B cell (primary cell): ENCODE results near the gene CCDC117. TPM values are rescaled to one million over a fixed set of nuclear protein-coding genes. Genes with fewer than 3 reads are reported as not detected.

Experiments
- ATAC-seq: fragments of 200-7000 bp; cut with Tn5 transposase; one replicate; pipeline ENCODE4 v1.10.0; 2021; ENCODE audit warnings: low read depth, mild to moderate bottlenecking, moderate number of reproducible peaks, moderate library complexity
- CTCF ChIA-PET: fragments of 350-600 bp; sonication (Branson Sonifier 250); formaldehyde crosslinking; loops from one replicate; lab custom pipeline; 2021; ENCODE audit warnings: antibody characterized with exemption, inconsistent platforms; lab: Charles Lee
- POLR2A ChIA-PET: fragments of 350-600 bp; sonication (Branson Sonifier 250); formaldehyde crosslinking; loops from one replicate; lab custom pipeline; 2021; ENCODE audit warnings: antibody characterized with exemption; lab: Charles Lee
- DNase-seq: peaks from one replicate; pipeline ENCODE4 v3.0.0; 2013
- H2AFZ ChIP-seq: 2 replicates; pipeline ENCODE4 v1.6.1; 2012; ENCODE audit warnings: mild to moderate bottlenecking, low read depth, low read length; ENCODE audit not compliant: insufficient read depth, poor library complexity, severe bottlenecking
- H3K27ac ChIP-seq, 2 donors: 1 replicate in 1 of 2; 2 replicates in 1 of 2; pipeline ENCODE4 v1.5.1; 2012 to 2013; ENCODE audit warnings: low read length in 2 of 2, mild to moderate bottlenecking in 2 of 2, moderate library complexity in 1 of 2
- H3K27me3 ChIP-seq, 4 experiments: fragments of 200-600 bp in 1 of 4; sonication (generic) in 1 of 4; replicated peaks in 1 of 4; 1 replicate in 2 of 4; 2 replicates in 2 of 4; pipeline versions ENCODE4 v1.6.1 to v1.7.0; 2013 to 2016; ENCODE audit warnings: low read length in 3 of 4, mild to moderate bottlenecking in 2 of 4, mixed read lengths in 1 of 4, moderate library complexity in 1 of 4; ENCODE audit not compliant: insufficient read depth in 4 of 4, control insufficient read depth in 3 of 4; ENCODE audit errors: control extremely low read depth in 1 of 4
- H3K36me3 ChIP-seq, 2 experiments: replicated peaks in 1 of 2; 1 replicate in 1 of 2; 2 replicates in 1 of 2; pipeline versions ENCODE4 v1.6.1 to v1.7.1; 2013; ENCODE audit warnings: low read length in 1 of 2; ENCODE audit not compliant: insufficient read depth in 2 of 2, control insufficient read depth in 1 of 2; ENCODE audit errors: control extremely low read depth in 1 of 2, extremely low read depth in 1 of 2
- H3K4me1 ChIP-seq, 2 donors: fragments of 200-600 bp in 1 of 2; sonication (generic) in 1 of 2; 1 replicate in 1 of 2; 2 replicates in 1 of 2; pipeline versions ENCODE4 v1.5.1 to v1.6.1; 2013 to 2017; ENCODE audit warnings: low read length in 2 of 2; ENCODE audit not compliant: control insufficient read depth in 2 of 2, insufficient read depth in 2 of 2
- H3K4me2 ChIP-seq: replicated peaks from 2 replicates; pipeline ENCODE3; 2012; ENCODE audit warnings: mild to moderate bottlenecking, low read depth, low read length; ENCODE audit not compliant: poor library complexity, severe bottlenecking
- H3K4me3 ChIP-seq, 5 experiments: fragments of 200-600 bp in 1 of 5; sonication (generic) in 1 of 5; 1 replicate in 3 of 5; 2 replicates in 2 of 5; pipeline versions ENCODE4 v1.5.1 to v1.7.0; 2011 to 2016; ENCODE audit warnings: low read length in 4 of 5, mild to moderate bottlenecking in 4 of 5, low read depth in 2 of 5, control low read depth in 1 of 5, moderate library complexity in 1 of 5; ENCODE audit not compliant: insufficient read depth in 1 of 5; ENCODE audit errors: control extremely low read depth in 1 of 5, extremely low read depth in 1 of 5
- H3K79me2 ChIP-seq: fragments of 200-600 bp; sonication (generic); one replicate; pipeline ENCODE4 v1.6.0; 2016; ENCODE audit warnings: low read length; ENCODE audit not compliant: control insufficient read depth, insufficient read depth
- H3K9ac ChIP-seq: fragments of 200-600 bp; sonication (generic); 2 replicates; pipeline ENCODE4 v1.6.1; 2017; ENCODE audit warnings: mild to moderate bottlenecking, low read length, moderate library complexity
- H3K9me3 ChIP-seq, 3 donors: one replicate each; pipeline versions ENCODE4 v1.6.1 to v1.7.1; 2013; ENCODE audit warnings: low read length in 2 of 3; ENCODE audit not compliant: control insufficient read depth in 2 of 3, insufficient read depth in 1 of 3; ENCODE audit errors: control extremely low read depth in 1 of 3
- H4K20me1 ChIP-seq: 2 replicates; pipeline ENCODE4 v1.6.0; 2012; ENCODE audit warnings: mild to moderate bottlenecking, low read length; ENCODE audit not compliant: insufficient read depth, control insufficient read depth, poor library complexity, severe bottlenecking
- H3K27ac Mint-ChIP-seq: one replicate; pipeline ENCODE4 v1.8.0; 2021; ENCODE audit warnings: mixed read lengths
- H3K27me3 Mint-ChIP-seq: one replicate; pipeline ENCODE4 v1.8.0; 2021; ENCODE audit warnings: mixed read lengths
- H3K4me1 Mint-ChIP-seq: one replicate; pipeline ENCODE4 v1.8.0; 2021; ENCODE audit warnings: mixed read lengths
- H3K4me3 Mint-ChIP-seq: one replicate; pipeline ENCODE4 v1.8.0; 2021; ENCODE audit warnings: mixed read lengths
- H3K9me3 Mint-ChIP-seq: one replicate; pipeline ENCODE4 v1.8.0; 2022; ENCODE audit warnings: mixed read lengths; ENCODE audit not compliant: insufficient read depth
- CTCF ChIP-seq: fragments of 200-600 bp; IDR thresholded peaks from one replicate; pipeline ENCODE4 v1.8.0; 2022; ENCODE audit warnings: antibody characterized with exemption, mild to moderate bottlenecking
- EZH2 ChIP-seq: IDR thresholded peaks from 2 replicates; pipeline ENCODE4 v1.6.1; 2012; ENCODE audit warnings: borderline replicate concordance, low read depth, mild to moderate bottlenecking, moderate library complexity, low read length; ENCODE audit not compliant: insufficient read depth, poor library complexity, severe bottlenecking
- WGBS: methylation state at CpG from one replicate; pipeline ENCODE4 v1.1.5; 2013; ENCODE audit warnings: missing lambda C conversion rate; ENCODE audit not compliant: insufficient coverage; 5-methylcytosine and 5-hydroxymethylcytosine counted together
- intact Hi-C: fragments of 100-400 bp; cut with micrococcal nuclease; formaldehyde crosslinking; loops from one replicate; pipeline ENCODE4 v1.10.0; 2022
- polyA plus RNA-seq: library from polyadenylated mRNA; depleted of rRNA; stranded (reverse); fragments of >200 nt; gene quantifications from 2 replicates; pipeline ENCODE4 v1.2.3, GENCODE V29; 2012
- total RNA-seq, 2 donors: library from RNA; stranded (reverse); fragments of 120-200 nt in 1 of 2; gene quantifications; 1 replicate in 1 of 2; 2 replicates in 1 of 2; pipeline versions ENCODE4 v1.2.3 to v1.2.4, GENCODE V29; 2013 to 2022

The CCDC117 gene
- total and polyA plus RNA-seq, 2 donors (not counting 1 experiment from before 2014, with no cell fraction given): 7.7 to 25.6 TPM

GRCh38 chr22:28831140-28832072, 58.9 kb downstream of the CCDC117 start:
- Histone ChIP-seq H3K9ac (no peak overlapping the region), H4K20me1 (no peaks in the 10 kb centered on the region), H3K4me3 (no peak overlapping the region), H3K27ac (no peak overlapping the region), H3K4me1 (peaks cover 0 to 7% of the 10 kb centered on the region in 2 donors), H3K9me3 (no peaks in the 10 kb centered on the region), H3K36me3 (no peaks in the 10 kb centered on the region), H2AFZ (no peak overlapping the region), H3K27me3 (no peaks in the 10 kb centered on the region), H3K4me2 (no peak overlapping the region), H3K79me2 (no peaks in the 10 kb centered on the region)
- CTCF ChIA-PET: interaction anchor here (0.7 to 9.5 kb wide), 9 partner anchors 18 to 239 kb away, joined by 3 to 249 read pairs (median 10); no protein-coding TSS in a partner anchor
- ATAC-seq (no peak), DNase-seq (no peak)
- intact Hi-C loops: no loop called here
- no peak overlapping the region for H3K4me3 Mint-ChIP-seq
- WGBS: 95% methylated on average over 5 of the region's 7 CpGs
- peaks cover 4% of the 10 kb centered on the region for H3K4me1 Mint-ChIP-seq
- TF ChIP-seq EZH2 (no peak), CTCF (no peak)
- peaks cover 3% of the 10 kb centered on the region for H3K27me3 Mint-ChIP-seq
- no peak overlapping the region for H3K27ac Mint-ChIP-seq
- POLR2A ChIA-PET: no interaction called here
- H3K9me3 Mint-ChIP-seq: no peaks in the 10 kb centered on the region

- TF ChIP-seq CTCF (no peak), EZH2 (no peak)
- POLR2A ChIA-PET: interaction anchor here (0.6 kb wide), 1 partner anchor 44 kb away, joined by 13 read pairs; no protein-coding TSS in a partner anchor
These were observed 60.2 kb downstream of the CCDC117 start for GRCh38 chr22:28832731-28833130.

More at GRCh38 chr22:28832731-28833130, 60.2 kb downstream of the CCDC117 start:
- no peak overlapping the region for H3K4me3 Mint-ChIP-seq
- H3K27ac ChIP-seq: no peak overlapping the region
- no CpG with 5 or more reads among the region's 1 CpG for WGBS
- ATAC-seq (no peak), DNase-seq (no peak)
- no peak overlapping the region for H3K9ac ChIP-seq
- H3K27ac Mint-ChIP-seq: no peak overlapping the region
- no peak overlapping the region for H3K4me3 ChIP-seq
- intact Hi-C loops: no loop called here
- no peaks in the 10 kb centered on the region for H3K9me3 ChIP-seq
- H3K36me3 ChIP-seq: no peaks in the 10 kb centered on the region
- H3K4me1 ChIP-seq: peaks cover 0 to 7% of the 10 kb centered on the region in 2 donors
- H3K4me1 Mint-ChIP-seq: peaks cover 4% of the 10 kb centered on the region
- no peaks in the 10 kb centered on the region for H4K20me1 ChIP-seq
- no peaks in the 10 kb centered on the region for H3K9me3 Mint-ChIP-seq
- no peak overlapping the region for H3K4me2 ChIP-seq
- H3K27me3 Mint-ChIP-seq: peaks cover 3% of the 10 kb centered on the region
- no peaks in the 10 kb centered on the region for H3K79me2 ChIP-seq
- CTCF ChIA-PET: interaction anchor here (0.9 to 9.5 kb wide), 3 partner anchors 23 to 237 kb away, joined by 3 to 249 read pairs (median 3); no protein-coding TSS in a partner anchor
- H2AFZ ChIP-seq: no peak overlapping the region
- H3K27me3 ChIP-seq: no peaks in the 10 kb centered on the region
